ENCODE results near the gene DNAL4.

The DNAL4 gene

DNA sequence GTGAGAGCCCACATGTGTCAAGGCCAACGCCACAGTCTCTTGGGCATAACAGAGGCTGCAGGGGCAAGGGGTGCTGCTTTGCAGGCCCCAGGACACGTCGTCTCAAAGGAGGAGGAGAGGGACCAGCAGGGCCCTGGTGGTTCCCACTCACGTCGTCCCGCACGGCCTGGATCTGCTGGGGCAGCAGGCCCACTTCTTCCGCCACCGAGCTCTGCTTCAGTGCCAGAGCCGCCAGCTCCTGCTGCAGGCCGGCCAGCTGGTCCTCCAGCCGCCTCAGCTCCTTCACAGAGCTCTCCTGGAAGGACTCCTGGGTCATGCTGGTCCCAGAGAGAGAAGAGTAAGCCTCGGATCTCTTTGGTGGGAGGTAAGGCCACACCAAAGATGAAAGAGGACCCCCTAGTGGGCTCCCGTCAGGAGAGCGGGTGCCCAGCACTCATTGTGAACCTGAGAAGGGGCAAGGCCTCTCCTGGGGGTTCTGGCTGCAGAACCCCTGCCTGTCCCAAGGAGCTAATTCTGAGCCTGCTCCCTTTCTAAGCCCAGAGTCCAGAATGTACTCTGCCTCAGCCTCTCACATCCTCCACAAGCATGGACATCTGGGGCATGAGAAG, 53.7 kb downstream of the DNAL4 start:
- no peak for DNase-seq (ENCODE audit: low spot score)

DNA sequence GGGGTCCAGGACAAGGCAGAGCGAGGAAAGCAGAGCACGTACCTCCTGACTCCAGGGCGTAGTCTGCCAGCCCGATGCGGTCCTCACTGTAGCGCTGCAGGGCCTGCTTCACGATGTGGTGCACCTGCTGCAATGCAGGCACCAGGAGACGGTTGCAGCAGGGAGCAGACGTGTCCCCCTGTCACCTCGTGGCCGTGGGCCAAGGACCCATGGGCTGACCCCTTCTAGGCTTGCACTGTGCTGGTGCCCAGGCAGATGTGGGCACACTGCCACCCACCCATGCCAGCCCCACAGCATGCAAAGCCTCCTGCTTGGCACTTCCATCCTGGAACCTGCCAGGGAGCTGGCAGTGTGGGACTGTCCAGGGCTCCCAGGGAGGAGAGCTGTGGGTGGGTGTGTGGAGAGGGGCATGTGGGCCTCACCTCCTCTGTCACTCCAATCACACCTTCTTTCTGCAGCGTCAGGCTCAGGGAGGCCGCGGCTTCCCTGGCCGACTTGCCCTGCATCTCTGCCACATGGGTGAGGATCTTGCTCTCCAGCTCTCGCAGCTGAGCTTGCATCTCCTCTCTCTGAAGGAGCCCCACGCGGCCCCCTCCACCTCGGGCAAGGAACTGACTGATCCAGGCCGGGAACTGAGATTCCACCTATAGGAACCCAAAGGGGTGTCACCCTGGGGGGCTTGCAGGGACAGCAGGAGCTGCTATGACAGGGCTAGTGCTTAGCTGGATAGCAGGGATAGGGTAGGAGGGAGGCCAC, 54.5 kb downstream of the DNAL4 start:
- DNase-seq (ENCODE audit: low spot score) = no peak

DNA sequence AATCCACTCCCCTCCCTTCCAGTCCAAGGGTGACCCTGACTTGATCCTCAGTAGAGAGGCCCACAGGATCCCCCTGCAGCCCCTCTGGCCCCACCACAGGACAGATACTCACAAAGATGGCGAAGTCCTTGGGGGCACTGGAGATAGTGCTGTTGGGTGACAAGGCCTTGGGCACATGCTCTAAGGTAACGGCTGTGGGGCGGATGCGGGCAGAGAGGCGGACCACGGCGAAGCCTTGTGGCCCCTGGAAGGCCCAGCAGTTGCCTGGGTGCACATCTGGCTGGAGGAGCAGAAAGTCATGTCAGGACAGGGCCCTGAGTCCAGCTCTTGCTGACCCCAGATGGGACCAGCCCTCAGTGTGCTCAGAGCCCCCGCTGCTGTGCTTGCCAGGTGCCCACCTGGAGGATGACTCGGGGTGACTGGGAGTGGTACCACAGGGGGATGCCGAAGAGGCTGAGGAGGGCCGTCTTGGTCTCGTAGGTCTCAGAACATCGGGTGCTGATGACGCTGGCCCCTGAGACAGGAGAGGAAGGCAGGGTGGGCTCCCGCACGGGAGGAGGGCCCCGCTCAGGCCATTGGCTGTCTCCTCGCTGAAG, 55.4 kb downstream of the DNAL4 start:
- DNase-seq (ENCODE audit: low spot score) = no peak

DNA sequence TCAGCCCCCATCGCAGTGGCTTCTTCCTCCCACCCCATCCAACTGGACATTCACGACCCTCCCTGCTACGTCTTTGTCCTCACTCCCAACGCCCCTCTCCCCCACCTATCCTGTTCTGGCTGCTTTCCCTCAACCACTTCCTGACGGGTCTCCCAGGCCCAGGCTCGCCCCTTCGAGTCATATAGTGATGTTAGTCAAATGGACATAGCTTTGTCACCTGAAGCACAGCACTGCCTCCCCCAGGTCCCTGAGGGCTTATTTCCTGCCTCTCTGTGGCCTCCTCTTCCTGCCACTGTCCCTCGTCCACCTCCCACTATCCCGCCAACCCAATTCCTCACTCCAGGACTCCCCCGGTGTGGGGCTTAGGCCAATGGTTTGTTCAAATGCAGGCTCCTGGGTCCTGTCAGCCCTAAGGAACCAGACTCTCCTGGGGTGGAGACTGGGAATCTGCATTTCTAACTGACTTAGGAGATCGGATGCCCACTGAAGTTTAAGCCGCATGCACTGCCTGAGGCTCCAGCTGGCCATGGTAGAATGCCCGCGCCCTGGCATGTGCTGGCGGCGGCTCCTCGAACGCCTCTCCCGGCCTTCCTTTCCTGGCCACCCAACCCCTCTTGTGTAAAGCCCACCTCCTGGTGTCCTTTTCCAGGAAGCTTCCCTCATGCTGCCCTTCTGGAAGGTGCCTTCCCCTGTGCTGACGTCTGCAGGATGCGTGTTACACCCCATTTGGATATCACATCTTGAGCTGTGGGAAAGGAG, 56.5 kb downstream of the DNAL4 start:
- DNase-seq (ENCODE audit: low spot score) = no peak

DNA sequence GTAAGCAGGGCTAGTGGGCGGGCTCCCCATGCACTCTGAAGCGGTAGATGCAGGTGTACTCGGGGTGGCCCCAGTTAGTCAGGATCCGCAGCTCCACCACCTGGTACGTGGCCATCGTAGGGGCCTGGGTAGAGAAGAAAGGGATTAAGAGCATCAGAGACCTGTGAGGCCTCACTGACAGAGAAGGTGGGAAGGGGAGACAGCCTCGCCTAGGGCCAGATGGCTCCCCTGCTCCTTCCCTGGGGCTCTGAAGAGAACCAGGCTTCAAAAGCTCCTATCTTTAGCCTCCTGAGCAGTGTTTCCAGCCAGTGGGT, 57.7 kb downstream of the DNAL4 start:
- DNase-seq (ENCODE audit: low spot score) = no peak

DNA sequence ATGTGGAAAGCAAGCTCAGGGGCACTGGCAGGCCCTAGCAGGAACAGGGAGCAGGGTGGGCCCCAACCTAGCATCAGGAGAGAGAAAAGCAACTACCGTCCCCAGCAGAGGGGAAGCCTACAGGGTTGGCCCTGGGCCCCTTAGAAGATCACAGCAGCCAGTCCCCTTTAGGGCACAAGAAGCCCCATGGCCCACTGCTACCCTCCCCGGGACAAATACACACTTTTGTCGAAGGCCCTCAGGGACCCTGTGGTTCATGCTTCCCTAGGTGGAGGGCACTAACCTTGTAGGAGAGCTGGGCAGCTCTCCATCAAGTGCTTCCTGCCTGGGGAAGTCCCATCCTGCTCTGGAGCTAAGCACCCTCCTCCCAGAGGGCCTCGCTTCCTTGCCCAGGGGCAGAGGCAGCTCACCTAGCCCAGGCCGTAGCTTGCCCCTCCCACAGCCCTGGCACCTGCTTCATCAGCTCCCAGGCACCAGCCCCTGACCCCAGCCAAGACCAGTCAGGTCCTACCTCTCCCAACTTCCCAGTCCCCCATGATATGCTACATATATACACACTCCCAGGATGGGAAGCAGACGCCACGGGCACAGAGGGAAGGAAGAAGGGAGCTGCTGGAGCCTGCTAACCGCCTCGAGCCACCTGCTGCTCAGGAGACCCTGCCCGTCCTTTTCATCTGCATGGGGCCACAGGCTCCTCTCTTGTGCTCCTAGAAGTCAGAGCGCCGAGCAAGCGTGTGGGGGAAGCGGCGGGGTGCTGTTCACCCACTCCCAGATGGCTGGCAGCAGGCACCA, 58.3 kb downstream of the DNAL4 start:
- no peak for DNase-seq (ENCODE audit: low spot score)

DNA sequence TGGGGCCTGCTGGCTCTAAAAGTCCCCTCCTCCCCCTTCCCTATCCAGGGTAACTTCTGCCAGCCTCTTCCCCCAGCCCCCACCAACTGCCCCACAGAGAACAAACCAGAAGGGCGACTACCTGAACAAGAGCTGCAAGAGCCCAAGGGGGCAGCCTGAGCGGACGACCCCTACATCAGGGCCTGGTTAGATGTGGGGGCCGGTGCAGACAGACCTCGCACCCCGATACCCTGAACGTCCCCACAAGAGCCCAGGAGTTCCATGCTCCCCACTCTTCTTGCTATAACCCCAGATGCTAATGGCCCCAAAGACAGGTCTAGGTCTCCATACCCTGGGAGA, 58.8 kb downstream of the DNAL4 start:
- no peak for DNase-seq (ENCODE audit: low spot score)

DNA sequence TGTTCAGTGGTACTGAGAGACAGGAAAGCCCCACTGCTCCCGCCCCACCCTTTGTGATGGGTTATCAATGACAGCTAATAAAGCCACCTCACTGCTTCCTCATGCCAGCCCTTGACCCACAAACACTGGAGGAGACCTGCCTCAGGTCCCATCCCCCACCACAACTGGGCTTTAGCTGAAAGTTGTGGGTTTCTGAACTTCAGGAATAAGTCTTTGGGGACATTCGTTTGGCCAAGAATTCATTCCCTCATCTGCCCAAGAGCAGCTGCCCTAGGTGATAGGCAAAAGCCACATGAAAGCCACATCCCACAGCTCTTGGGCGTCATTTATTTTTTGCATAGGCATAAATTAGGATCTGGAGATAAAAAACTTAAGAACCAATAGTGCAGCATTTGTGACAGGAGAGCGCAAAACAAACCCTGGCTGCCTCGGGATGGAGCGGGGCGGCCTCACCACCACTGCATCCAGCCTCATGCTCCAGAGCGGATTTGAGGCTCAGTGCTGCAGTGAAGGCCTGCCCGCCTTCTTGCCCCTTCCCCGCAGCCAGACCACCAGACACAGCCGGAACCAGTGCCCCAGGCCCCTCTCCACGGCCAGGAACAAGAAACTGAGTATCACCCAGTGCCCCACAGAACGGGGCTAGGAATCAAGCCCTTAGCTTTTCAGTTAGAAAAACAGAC, 59.4 kb downstream of the DNAL4 start:
- DNase-seq (ENCODE audit: low spot score) = no peak

DNA sequence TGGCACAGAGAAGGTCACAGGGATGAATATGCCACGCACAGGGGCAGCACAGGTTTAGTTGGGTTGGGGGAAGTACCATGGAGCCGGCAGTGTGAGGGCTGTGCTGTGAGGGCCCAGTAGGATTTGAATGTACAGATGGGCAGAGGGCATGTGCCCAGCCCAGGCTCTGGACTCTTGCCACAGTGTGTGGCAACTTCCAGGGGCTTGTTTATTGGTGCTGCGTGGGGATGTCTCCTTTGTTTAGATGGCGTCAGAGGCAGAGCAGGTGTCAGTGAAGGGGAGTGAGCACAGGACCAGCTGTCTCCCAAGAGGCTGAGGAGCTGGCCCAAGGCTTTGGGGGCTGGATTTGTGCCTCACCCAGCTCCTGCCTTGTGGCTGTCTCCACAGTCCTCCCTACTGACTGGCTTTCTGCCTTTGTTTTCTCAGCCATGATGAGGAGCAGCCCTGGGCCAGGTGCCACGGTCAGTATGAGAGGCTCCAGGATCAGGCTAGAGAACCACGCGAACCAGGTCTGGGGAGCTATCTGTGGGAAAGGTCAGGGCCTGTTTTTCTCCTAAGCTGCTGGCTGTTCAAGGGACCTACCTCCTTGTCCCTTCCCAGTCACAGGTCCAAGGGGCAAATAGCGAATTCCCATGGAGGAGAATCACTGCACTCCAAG, 60.1 kb downstream of the DNAL4 start:
- no peak for DNase-seq (ENCODE audit: low spot score)

DNA sequence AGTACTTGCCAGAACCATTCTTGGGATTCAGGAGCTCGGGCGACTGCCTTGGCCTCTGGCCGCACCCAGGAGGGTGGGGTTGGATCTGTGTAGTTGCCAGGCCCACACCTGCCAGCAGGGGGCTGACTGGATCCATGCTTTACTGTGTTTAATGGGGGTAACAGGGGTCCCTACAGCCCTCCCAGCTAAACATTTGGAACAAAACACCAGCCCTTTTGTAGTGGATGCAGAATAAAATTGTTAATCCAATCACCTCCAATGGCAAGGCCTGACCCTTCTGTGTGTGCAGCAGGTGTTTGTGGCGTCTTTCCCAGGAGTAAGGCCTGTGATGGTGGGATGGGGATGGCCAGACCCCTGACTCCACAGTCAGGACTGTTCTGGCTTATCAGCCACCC, 60.6 kb downstream of the DNAL4 start:
- DNase-seq (ENCODE audit: low spot score) = peak; percentile 50

DNA sequence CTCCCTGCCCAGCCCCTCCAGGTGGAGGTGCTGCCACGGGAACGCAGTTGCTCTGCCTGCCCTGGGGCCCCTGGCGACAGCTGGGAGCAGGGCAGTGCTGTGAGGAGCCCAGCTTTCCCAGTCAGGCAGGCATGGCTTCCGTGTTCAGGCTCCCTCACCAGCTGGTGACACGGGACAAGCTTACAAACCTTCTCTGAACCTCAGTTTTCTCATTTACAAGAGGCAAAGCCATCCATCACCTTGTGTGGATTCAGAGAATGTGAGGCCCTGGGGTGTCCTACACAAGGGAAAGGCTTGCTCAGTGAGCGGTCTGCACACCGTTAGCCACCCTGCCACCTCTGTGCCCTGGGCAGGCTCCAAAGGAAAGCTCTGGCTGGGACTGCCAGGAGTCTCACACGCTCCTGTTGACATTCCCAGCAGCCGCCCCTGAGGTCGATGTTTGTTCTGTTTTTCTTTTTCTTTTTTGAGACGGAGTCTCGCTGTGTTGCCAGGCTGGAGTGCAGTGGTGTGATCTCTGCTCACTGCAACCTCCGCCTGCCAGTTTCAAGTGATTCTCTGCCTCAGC, 61.6 kb downstream of the DNAL4 start:
- no peak for DNase-seq (ENCODE audit: low spot score)

DNA sequence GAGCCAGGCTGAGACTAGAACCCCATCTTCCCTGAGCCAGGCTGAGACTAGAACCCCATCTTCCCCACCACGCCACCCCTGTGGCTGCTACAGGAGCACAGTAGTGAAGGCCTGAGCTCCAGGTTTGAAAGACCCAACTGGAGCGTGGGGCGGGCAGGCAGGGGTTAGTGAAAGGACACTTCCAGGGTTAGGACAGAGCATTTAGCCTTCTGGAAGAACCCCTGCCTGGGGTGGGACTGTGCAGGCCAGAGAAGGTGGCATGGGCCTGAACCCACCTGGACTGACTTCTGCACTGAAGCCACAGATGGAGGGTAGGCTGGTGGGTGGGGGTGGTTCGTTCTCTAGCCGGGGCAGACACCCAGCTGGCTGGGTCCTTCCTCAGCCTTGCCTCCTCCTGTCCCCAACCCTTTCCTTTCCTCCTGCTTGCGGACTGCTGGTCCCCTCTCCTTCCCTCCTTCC, 62.2 kb downstream of the DNAL4 start:
- DNase-seq (ENCODE audit: low spot score) = no peak

DNA sequence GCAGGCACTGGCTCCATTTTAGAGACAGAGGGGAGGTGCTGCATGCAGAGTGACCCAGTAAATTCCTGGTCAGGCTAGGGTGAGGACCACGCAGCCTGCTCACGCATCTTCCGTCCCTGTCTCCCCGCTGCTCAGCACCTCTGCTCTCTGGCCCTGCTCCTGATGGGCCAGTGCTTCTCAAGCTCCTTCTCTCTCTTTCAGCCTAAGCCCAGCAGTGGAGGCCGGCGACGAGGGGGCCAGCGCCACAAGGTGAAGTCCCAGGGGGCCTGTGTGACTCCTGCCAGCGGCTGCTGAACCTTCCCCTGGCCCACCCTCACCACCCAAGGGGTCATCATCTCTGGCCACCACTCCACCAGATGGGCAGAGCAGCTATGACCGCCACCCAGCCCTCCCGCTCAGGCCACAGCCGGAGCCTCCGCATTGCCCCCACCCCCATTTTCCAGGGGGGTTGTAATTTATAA, 63.5 kb downstream of the DNAL4 start:
- DNase-seq (ENCODE audit: low spot score) = no peak

DNA sequence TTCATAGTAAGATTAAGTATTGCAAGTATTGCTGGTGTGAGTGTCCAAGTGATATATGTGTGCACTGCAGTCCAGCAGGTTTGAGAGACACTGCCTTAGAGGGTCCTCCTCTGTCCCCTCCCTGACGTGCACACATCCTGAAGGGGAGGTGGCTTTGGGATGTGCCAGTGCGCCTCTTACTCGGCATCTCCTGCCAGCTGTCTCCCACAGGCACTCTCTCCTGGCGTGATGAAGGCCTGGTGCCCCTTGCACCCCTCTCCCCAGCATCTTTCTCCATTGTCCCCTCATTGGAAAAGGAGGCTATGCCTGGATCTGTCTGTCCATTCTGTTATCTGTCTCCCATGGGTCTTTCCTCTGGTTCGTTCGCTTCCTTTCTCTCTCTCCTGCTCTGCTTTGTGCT, 64.0 kb downstream of the DNAL4 start:
- DNase-seq (ENCODE audit: low spot score) = no peak

DNA sequence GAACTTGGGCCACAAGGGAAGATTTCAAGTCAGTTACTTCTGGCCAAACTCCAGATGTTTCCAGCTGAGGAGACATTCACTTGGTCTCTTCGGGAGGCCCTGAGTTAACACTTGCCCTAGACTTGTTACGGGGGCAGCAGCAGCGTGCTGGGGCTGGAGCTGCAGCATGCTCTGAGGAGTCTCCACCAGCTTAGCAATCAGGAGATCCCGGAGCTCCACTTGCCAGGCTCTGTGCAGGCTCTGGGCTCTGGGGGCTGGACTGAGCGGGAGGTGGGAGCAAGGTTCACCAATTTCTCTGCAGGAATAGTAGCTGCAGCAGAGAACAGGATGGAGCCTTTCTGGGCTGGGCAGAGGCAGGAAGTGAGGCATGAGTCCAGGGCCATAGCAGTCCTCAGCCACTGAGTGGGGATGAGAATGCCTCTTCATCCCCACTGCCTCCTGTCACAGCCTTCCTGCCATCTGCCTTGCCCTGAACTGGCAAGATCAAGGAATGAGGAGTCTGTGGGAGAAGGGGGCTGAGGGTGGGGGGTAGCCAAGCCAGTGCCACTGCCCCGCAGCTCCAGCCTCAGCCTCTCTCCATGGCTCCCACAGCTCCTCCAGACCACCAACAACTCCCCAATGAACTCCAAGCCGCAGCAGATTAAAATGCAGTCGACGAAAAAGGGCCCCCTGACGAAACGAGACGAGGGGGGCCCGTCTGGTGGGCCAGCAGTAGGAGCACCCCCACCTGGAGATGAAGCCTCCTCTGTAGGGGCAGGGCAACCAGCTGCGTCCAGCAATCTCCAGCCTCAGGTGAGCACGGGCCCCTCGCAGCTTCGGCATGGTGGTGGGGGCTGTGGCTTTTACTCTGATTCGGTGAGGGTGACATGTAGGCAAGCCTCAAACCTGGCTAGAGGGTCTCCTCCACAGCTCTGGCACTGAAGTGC, 64.8 kb downstream of the DNAL4 start:
- DNase-seq (ENCODE audit: low spot score) = no peak
